Vagina (tissue), 2 donors: ENCODE measurements around the gene MKI67. TPM values are rescaled to one million over a fixed set of nuclear protein-coding genes. Genes with fewer than 3 reads are reported as not detected.

Experiments
- DNase-seq, 2 donors: peaks; one replicate each; pipeline ENCODE4 v3.0.0-alpha.2; 2017; ENCODE audit errors: extremely low spot score in 2 of 2
- H3K27ac ChIP-seq: fragments of 200-600 bp; sonication (generic); one replicate; pipeline ENCODE4 v1.5.1; 2019
- H3K27me3 ChIP-seq: fragments of 200-600 bp; sonication (generic); one replicate; pipeline ENCODE4 v1.5.1; 2019
- H3K36me3 ChIP-seq, 2 donors: fragments of 200-600 bp; sonication (generic); one replicate each; pipeline ENCODE4 v1.5.1; 2017 to 2019
- H3K4me1 ChIP-seq: fragments of 200-600 bp; sonication (generic); one replicate; pipeline ENCODE4 v1.5.1; 2019
- H3K4me3 ChIP-seq, 2 donors: fragments of 200-600 bp; sonication (generic); 1 replicate in 1 of 2; 2 replicates in 1 of 2; pipeline ENCODE4 v1.5.1; 2016 to 2019
- H3K9me3 ChIP-seq: fragments of 200-600 bp; sonication (generic); one replicate; pipeline ENCODE4 v1.5.1; 2019
- POLR2A ChIP-seq, 2 donors: fragments of 450-650 bp; IDR thresholded peaks; one replicate each; pipeline ENCODE4 v1.6.1; 2017; ENCODE audit warnings: antibody characterized with exemption in 2 of 2, mild to moderate bottlenecking in 2 of 2, moderate library complexity in 2 of 2
- POLR2AphosphoS5 ChIP-seq, 2 donors: sonication (generic); formaldehyde crosslinking; IDR thresholded peaks; one replicate each; pipeline ENCODE4 v1.9.0; 2017; ENCODE audit warnings: antibody characterized with exemption in 2 of 2, mild to moderate bottlenecking in 2 of 2, low read depth in 1 of 2; ENCODE audit not compliant: insufficient read depth in 1 of 2
- intact Hi-C: fragments of 100-400 bp; cut with DNase I; formaldehyde crosslinking; loops from one replicate; pipeline ENCODE4 v1.15.1; 2023
- total RNA-seq: library from RNA; depleted of rRNA; stranded (reverse); fragments of >200 nt; gene quantifications from one replicate; pipeline ENCODE4 v1.2.3, GENCODE V29; 2016
- TF ChIP-seq, protein P1 (sequence below), 3 experiments: fragments of 450-650 bp in 2 of 3; fragments of 200-600 bp in 1 of 3; sonication (generic) in 1 of 3; IDR thresholded peaks; one replicate each; pipeline ENCODE4 v1.5.1; 2017 to 2019; ENCODE audit warnings: antibody characterized with exemption in 3 of 3, mild to moderate bottlenecking in 2 of 3, moderate library complexity in 2 of 3

MKI67 gene
- total RNA-seq, 1 donor from 2014 or later, result 11.5 TPM

DNA sequence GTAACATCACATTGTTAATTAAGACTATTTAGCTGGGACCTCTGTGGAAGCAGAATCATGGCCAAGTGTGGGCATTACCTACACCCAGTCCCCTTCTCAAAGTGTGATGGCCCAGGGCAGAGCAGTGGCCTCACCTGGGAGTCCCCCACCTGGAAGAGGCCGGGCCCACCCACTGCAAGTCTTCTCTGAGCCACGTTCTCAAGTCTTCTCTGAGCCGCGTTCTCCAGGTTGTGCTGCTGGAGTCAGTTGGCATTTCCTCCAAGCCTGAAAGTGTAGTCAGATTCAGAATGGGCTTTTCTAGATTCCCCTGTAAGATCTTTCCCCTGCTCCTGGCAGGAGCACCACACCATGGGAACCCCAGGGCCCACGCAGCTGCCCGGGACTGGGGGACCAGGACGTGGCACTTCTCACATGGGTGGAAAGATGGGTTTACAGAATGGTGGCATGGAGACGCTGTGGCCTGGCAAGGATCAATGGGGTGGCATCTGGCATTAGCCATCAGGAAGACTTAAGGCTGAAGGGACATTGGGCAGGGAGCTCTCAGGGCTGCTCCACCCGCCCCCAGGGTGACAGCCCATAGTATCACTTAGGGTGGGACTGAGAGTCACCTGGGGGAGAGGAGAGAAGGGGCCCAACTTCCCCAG, 68.0 kb downstream of the MKI67 start:
- intact Hi-C loops, result no loop called here
- no peak overlapping the region for H3K4me3 ChIP-seq
- TF ChIP-seq, protein P1, sequence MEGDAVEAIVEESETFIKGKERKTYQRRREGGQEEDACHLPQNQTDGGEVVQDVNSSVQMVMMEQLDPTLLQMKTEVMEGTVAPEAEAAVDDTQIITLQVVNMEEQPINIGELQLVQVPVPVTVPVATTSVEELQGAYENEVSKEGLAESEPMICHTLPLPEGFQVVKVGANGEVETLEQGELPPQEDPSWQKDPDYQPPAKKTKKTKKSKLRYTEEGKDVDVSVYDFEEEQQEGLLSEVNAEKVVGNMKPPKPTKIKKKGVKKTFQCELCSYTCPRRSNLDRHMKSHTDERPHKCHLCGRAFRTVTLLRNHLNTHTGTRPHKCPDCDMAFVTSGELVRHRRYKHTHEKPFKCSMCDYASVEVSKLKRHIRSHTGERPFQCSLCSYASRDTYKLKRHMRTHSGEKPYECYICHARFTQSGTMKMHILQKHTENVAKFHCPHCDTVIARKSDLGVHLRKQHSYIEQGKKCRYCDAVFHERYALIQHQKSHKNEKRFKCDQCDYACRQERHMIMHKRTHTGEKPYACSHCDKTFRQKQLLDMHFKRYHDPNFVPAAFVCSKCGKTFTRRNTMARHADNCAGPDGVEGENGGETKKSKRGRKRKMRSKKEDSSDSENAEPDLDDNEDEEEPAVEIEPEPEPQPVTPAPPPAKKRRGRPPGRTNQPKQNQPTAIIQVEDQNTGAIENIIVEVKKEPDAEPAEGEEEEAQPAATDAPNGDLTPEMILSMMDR (IDR thresholded peaks at IDR 0.05), result no peak
- TF ChIP-seq POLR2A (IDR thresholded peaks at IDR 0.05) (no peak), POLR2AphosphoS5 (IDR thresholded peaks at IDR 0.05; ENCODE audit: insufficient read depth in 1 of 2, low read depth in 1 of 2) (no peak)
- no peaks in the 10 kb centered on the region for H3K4me1 ChIP-seq
- no peak for DNase-seq
- H3K27ac ChIP-seq, result no peak overlapping the region
- peaks cover 0 to 9% of the 10 kb centered on the region in 2 donors for H3K36me3 ChIP-seq
- H3K9me3 ChIP-seq, result no peaks in the 10 kb centered on the region
- no peaks in the 10 kb centered on the region for H3K27me3 ChIP-seq

DNA sequence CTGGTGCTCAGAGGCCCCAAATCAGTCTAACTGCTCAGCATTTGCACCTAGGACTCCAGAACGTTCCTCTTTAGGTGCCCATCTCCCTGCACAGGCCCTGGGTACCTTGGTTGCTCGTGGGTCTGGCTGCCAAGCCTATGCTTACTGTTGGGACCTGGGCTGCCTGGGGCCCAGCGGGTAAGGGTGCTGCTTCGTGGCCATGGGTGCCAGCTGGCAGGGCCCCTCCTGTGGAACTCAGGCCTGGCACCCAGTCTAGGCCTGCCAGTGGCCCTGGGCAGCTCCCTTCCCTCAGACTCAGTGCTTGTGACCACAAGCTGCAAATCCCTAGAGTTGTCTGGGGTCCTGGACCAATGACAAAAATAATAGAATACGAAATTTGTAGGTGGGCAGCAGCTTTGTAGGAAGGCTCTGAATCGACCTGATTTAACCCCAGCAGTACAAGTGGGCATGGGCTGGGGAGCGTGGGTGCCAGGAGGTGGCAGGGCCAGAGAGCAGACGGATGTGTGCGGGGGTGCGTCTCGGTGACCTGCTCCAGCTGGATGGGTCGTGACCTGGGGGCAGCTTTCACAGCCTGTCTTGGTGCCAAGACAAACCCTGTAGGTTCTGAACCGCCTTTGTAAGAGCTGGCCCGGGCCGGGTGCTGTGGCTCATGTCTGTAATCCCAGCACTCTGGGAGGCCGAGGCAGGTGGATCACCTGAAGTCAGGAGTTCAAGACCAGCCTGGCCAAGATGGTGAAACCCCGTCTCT, 69.7 kb downstream of the MKI67 start:
- TF ChIP-seq, protein P1 (IDR thresholded peaks at IDR 0.05), result no peak
- no peak for TF ChIP-seq POLR2AphosphoS5 (IDR thresholded peaks at IDR 0.05; ENCODE audit: insufficient read depth in 1 of 2, low read depth in 1 of 2)
- TF ChIP-seq POLR2A (IDR thresholded peaks at IDR 0.05), result no peak
- Histone ChIP-seq H3K36me3 (peaks cover 0 to 10% of the 10 kb centered on the region in 2 donors), H3K9me3 (no peaks in the 10 kb centered on the region), H3K4me1 (no peaks in the 10 kb centered on the region), H3K4me3 (no peak overlapping the region), H3K27me3 (no peaks in the 10 kb centered on the region), H3K27ac (no peak overlapping the region)
- DNase-seq, result no peak
- intact Hi-C loops, result no loop called here

DNA sequence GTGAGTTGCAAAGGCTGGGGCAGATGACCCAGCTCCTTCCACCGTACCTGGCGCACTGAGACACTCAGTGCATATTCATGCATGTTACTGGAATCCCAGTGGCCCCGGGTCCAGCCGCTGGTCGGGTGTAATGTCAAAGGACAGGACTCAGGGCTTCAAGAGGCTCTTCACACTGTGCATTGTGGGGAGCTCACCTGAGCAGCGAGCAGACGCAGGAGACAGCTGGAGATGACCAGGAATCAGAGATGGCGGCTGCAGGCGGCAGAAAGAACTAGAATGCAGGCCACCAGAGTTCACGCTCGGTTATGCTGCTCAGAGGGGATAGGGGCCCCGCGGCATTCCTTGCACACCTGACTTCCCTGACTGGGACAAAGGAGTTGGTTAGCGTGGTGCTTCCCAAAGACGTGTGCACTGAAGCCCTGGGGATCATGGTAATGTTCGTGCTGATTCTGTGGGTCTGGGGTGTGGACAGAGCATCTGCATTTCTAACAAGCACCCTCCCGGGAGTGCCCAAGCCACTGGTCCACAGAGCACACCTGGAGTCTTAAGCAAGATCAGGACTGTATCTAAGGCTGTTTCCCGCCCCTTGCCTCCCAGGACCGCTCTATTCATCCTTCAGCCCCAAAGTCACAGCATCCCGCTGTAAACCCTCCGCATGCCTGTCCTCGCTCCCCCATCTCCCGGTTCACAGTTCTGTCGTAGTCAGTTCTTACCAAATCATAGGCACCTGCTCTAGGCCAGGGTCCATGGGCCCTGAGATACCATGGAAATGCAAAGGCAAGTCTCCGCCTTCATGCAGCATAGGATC, 71.0 kb downstream of the MKI67 start:
- Histone ChIP-seq H3K4me1 (peaks cover 10% of the 10 kb centered on the region), H3K4me3 (no peak overlapping the region), H3K27ac (no peak overlapping the region), H3K36me3 (peaks cover 0 to 10% of the 10 kb centered on the region in 2 donors), H3K27me3 (no peaks in the 10 kb centered on the region), H3K9me3 (no peaks in the 10 kb centered on the region)
- TF ChIP-seq POLR2AphosphoS5 (IDR thresholded peaks at IDR 0.05; ENCODE audit: insufficient read depth in 1 of 2, low read depth in 1 of 2) (no peak), POLR2A (IDR thresholded peaks at IDR 0.05) (no peak)
- TF ChIP-seq, protein P1 (IDR thresholded peaks at IDR 0.05), result no peak
- intact Hi-C loops, result no loop called here
- DNase-seq, result no peak

DNA sequence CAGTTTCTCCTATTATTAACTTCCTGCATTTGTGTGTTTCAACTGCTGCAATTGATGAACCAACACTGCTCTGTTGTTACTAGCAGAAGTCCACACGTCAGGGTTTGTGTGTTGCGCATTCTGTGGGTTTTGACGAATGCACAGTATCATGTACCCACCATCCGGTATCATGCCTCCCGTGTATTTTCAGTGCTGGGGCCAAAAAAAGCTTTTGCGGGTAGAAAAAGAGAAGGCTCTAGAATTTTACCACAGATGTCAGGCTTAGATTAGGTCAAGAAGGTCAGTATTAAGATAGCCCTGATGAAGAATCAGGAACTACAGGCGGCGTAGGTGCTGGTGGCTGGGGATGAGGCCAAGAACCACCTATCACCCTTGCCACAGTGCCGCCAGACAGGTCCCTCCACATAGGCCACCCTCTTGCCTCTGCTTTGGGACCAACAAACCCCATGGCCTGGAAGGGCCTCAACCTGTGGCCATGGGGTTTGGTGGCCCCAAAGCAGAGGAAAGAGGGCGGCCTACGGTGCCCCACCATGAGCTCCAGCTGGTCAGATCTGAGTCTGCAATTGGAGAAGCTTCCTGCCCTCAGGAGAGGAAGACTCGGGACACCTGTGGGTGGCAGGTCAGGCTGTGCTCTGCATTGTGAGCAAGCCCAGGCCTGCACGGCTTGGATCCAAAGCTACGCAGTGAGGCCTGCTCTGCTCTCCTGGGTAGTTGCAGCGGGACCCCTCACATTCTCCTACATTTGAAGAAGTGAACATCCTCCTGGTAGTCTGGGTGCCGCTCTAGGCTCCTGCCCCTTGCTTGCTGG, 71.9 kb downstream of the MKI67 start:
- peaks cover 10% of the 10 kb centered on the region for H3K4me1 ChIP-seq
- H3K4me3 ChIP-seq, result no peak overlapping the region
- intact Hi-C loops, result no loop called here
- H3K9me3 ChIP-seq, result no peaks in the 10 kb centered on the region
- no peak overlapping the region for H3K27ac ChIP-seq
- no peak for TF ChIP-seq POLR2A (IDR thresholded peaks at IDR 0.05)
- no peak for TF ChIP-seq POLR2AphosphoS5 (IDR thresholded peaks at IDR 0.05; ENCODE audit: insufficient read depth in 1 of 2, low read depth in 1 of 2)
- TF ChIP-seq, protein P1 (IDR thresholded peaks at IDR 0.05), result no peak
- DNase-seq, result no peak
- peaks cover 0 to 10% of the 10 kb centered on the region in 2 donors for H3K36me3 ChIP-seq
- no peaks in the 10 kb centered on the region for H3K27me3 ChIP-seq
